GM23338 (cell line): ENCODE data around the gene TRAF3IP1. TPM values are rescaled to one million over a fixed set of nuclear protein-coding genes. Genes with fewer than 3 reads are reported as not detected.

Experiments
- ATAC-seq: fragments of 200-7000 bp; cut with Tn5 transposase; 3 replicates; pipeline ENCODE4 v1.9.1; 2020
- DNase-seq: peaks from one replicate; pipeline ENCODE4 v3.0.0-alpha.2; 2015; ENCODE audit warnings: low spot score
- H2AFZ ChIP-seq: fragments of 200-600 bp; sonication (generic); 2 replicates; pipeline ENCODE4 v1.8.0; 2016; ENCODE audit warnings: antibody characterized with exemption, mild to moderate bottlenecking, moderate library complexity
- H3F3A ChIP-seq: fragments of 200-600 bp; sonication (generic); replicated peaks from 2 replicates; pipeline ENCODE4 v1.8.0; 2017; ENCODE audit warnings: antibody characterized with exemption, mixed run types, low read depth
- H3K27ac ChIP-seq: fragments of 200-600 bp; sonication (generic); 2 replicates; pipeline ENCODE4 v1.6.1; 2016; ENCODE audit warnings: low read depth
- H3K27me3 ChIP-seq: fragments of 200-600 bp; sonication (generic); 2 replicates; pipeline ENCODE4 v1.8.0; 2016; ENCODE audit warnings: mild to moderate bottlenecking, mixed run types, moderate library complexity; ENCODE audit not compliant: insufficient read depth
- H3K36me3 ChIP-seq: fragments of 200-600 bp; sonication (generic); 2 replicates; pipeline ENCODE4 v1.8.0; 2016; ENCODE audit warnings: mild to moderate bottlenecking; ENCODE audit not compliant: insufficient read depth
- H3K4me1 ChIP-seq: fragments of 200-600 bp; sonication (generic); 2 replicates; pipeline ENCODE4 v1.8.0; 2016; ENCODE audit warnings: mild to moderate bottlenecking, moderate library complexity; ENCODE audit not compliant: insufficient read depth
- H3K4me2 ChIP-seq: fragments of 200-600 bp; sonication (generic); 2 replicates; pipeline ENCODE4 v1.7.1; 2017; ENCODE audit warnings: mixed run types
- H3K4me3 ChIP-seq: fragments of 200-600 bp; sonication (generic); 2 replicates; pipeline ENCODE4 v1.6.1; 2016; ENCODE audit warnings: mixed run types
- H3K79me2 ChIP-seq: fragments of 200-600 bp; sonication (generic); replicated peaks from 2 replicates; pipeline ENCODE4 v1.8.0; 2017; ENCODE audit warnings: mild to moderate bottlenecking; ENCODE audit not compliant: insufficient read depth
- H3K9me2 ChIP-seq: fragments of 200-600 bp; sonication (generic); 2 replicates; pipeline ENCODE4 v1.8.0; 2017; ENCODE audit not compliant: insufficient read depth
- H4K20me1 ChIP-seq: fragments of 200-600 bp; sonication (generic); replicated peaks from 2 replicates; pipeline ENCODE4 v1.8.0; 2017; ENCODE audit warnings: mild to moderate bottlenecking; ENCODE audit not compliant: insufficient read depth
- H3K27ac Mint-ChIP-seq: 2 replicates; pipeline ENCODE4 v1.8.0; 2020; ENCODE audit warnings: inconsistent platforms, mild to moderate bottlenecking, moderate library complexity, mixed read lengths
- H3K27me3 Mint-ChIP-seq: 3 replicates; pipeline ENCODE4 v1.8.0; 2022; ENCODE audit warnings: low read depth, mild to moderate bottlenecking, moderate library complexity, mixed read lengths, inconsistent platforms; ENCODE audit not compliant: insufficient read depth, poor library complexity
- H3K36me3 Mint-ChIP-seq: 3 replicates; pipeline ENCODE4 v1.8.0; 2021; ENCODE audit warnings: low read depth, mild to moderate bottlenecking, inconsistent platforms, moderate library complexity, mixed read lengths
- H3K4me1 Mint-ChIP-seq: 3 replicates; pipeline ENCODE4 v1.8.0; 2020; ENCODE audit warnings: mild to moderate bottlenecking, inconsistent platforms, mixed read lengths
- H3K4me3 Mint-ChIP-seq: 3 replicates; pipeline ENCODE4 v1.8.0; 2021; ENCODE audit warnings: moderate library complexity, mild to moderate bottlenecking, inconsistent platforms, mixed read lengths
- H3K9me3 Mint-ChIP-seq: 3 replicates; pipeline ENCODE4 v1.8.0; 2020; ENCODE audit warnings: moderate library complexity, mild to moderate bottlenecking, inconsistent platforms, mixed read lengths
- CREB1 ChIP-seq: fragments of 250-450 bp; sonication (Bioruptor Pico); IDR thresholded peaks from 2 replicates; pipeline ENCODE4 v1.5.0; 2020; ENCODE audit warnings: low read depth, mild to moderate bottlenecking, moderate library complexity
- CTCF ChIP-seq, 2 experiments: fragments of 200-600 bp in 1 of 2; sonication (generic) in 1 of 2; conservative IDR thresholded peaks; 2 replicates each; pipeline versions ENCODE4 v1.5.1 to v1.6.1; 2016 to 2017; ENCODE audit warnings: antibody characterized with exemption in 2 of 2, low read depth in 2 of 2, mild to moderate bottlenecking in 2 of 2, moderate library complexity in 1 of 2
- EZH2 ChIP-seq: fragments of 200-600 bp; sonication (generic); IDR thresholded peaks from one replicate; pipeline ENCODE4 v1.8.0; 2017; ENCODE audit warnings: antibody characterized with exemption, mild to moderate bottlenecking, low read depth; ENCODE audit not compliant: unreplicated experiment
- EZH2phosphoT487 ChIP-seq: fragments of 200-600 bp; sonication (generic); IDR thresholded peaks from one replicate; pipeline ENCODE4 v1.8.1; 2018; ENCODE audit warnings: antibody characterized with exemption; ENCODE audit not compliant: unreplicated experiment
- JUNB ChIP-seq: IDR thresholded peaks from one replicate; pipeline ENCODE4 v1.6.1; 2016; ENCODE audit warnings: antibody characterized with exemption; ENCODE audit not compliant: unreplicated experiment
- NANOG ChIP-seq: IDR thresholded peaks from 2 replicates; pipeline ENCODE4 v1.6.1; 2016; ENCODE audit warnings: antibody characterized with exemption, borderline replicate concordance
- POLR2AphosphoS5 ChIP-seq: IDR thresholded peaks from 2 replicates; pipeline ENCODE4 v1.6.1; 2016; ENCODE audit warnings: antibody characterized with exemption, low read depth
- REST ChIP-seq: IDR thresholded peaks from one replicate; pipeline ENCODE4 v1.6.1; 2018; ENCODE audit warnings: antibody characterized with exemption; ENCODE audit not compliant: unreplicated experiment
- STAT1 ChIP-seq: IDR thresholded peaks from one replicate; pipeline ENCODE4 v1.6.1; 2016; ENCODE audit warnings: antibody characterized with exemption; ENCODE audit not compliant: unreplicated experiment
- ZNF114 ChIP-seq: fragments of 250-450 bp; sonication (Bioruptor Pico); IDR thresholded peaks from 2 replicates; pipeline ENCODE4 v1.5.0; 2020; ENCODE audit warnings: mild to moderate bottlenecking, moderate library complexity
- ZNF331 ChIP-seq: fragments of 250-450 bp; sonication (Bioruptor Pico); IDR thresholded peaks from 2 replicates; pipeline ENCODE4 v1.5.0; 2020; ENCODE audit warnings: low read depth, mild to moderate bottlenecking, moderate library complexity
- ZNF462 ChIP-seq: fragments of 250-450 bp; sonication (Bioruptor Pico); IDR thresholded peaks from 2 replicates; pipeline ENCODE4 v1.5.0; 2020; ENCODE audit warnings: mild to moderate bottlenecking, moderate library complexity
- polyA plus RNA-seq: library from polyadenylated mRNA; unstranded; fragments of >200 nt; fragmentation: Nextera tagmentation; extraction: Ambion mirVana; gene quantifications from 2 replicates; pipeline ENCODE4 v1.2.1, GENCODE V29; 2016
- total RNA-seq: library from RNA; depleted of rRNA; stranded (reverse); fragments of >200 nt; shearing (Covaris generic); gene quantifications from 2 replicates; pipeline ENCODE4 v1.2.3, GENCODE V29; 2014
- TF ChIP-seq, protein P1 (sequence below): IDR thresholded peaks from 2 replicates; pipeline ENCODE4 v1.6.1; 2016; ENCODE audit warnings: antibody characterized with exemption

TRAF3IP1 gene
- total and polyA plus RNA-seq, 2 experiments from 2014 or later: 12.5 to 20.7 TPM

DNA sequence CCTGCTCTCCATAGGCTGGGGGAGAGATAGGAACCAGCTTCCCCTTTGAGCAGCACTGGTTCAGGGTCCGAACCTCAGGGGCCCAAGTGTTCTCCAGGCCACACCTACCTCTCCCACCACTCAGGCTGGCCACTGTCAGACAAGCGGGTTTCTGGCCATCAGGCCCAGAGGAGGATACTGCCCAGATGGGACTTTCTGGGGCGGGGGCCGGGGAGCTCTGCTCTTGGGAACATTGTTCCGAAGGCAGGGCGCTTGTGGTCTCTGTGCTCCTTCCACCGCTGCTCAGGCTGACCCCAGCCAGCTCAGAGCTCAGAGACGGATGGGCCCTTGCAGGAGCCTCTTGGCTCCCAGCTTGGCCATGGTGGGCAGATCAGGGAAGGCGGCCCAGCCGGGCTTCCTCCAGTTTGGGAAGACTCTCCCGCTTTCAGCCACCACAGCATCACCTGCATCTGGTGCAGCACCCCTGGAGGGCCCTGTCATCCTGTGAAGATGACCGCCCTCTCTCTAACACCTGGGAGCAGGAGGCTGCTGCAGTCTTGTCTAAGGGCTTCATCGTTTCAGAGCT lies 5.2 kb upstream of the TRAF3IP1 start:
- Histone ChIP-seq H3K4me1 (peaks cover 9% of the 10 kb centered on the region; the same call in 1 of the 2 replicates), H3K79me2 (no peaks in the 10 kb centered on the region), H3K4me2 (no peak overlapping the region), H3K4me3 (no peak overlapping the region), H4K20me1 (no peaks in the 10 kb centered on the region), H3K9me2 (no peaks in the 10 kb centered on the region), H3K27ac (no peak overlapping the region), H3K27me3 (peaks cover 7% of the 10 kb centered on the region), H2AFZ (no peak overlapping the region), H3F3A (no peaks in the 10 kb centered on the region), H3K36me3 (no peaks in the 10 kb centered on the region)
- TF ChIP-seq JUNB (no peak), CTCF (conservative IDR thresholded peaks at IDR 0.05; ENCODE audit: low read depth in 2 of 2) (no peak), ZNF462 (CRISPR knock-in tag) (no peak), CREB1 (CRISPR knock-in tag) (no peak), POLR2AphosphoS5 (no peak), NANOG (no peak), ZNF331 (CRISPR knock-in tag) (no peak), ZNF114 (CRISPR knock-in tag) (no peak), REST (no peak), STAT1 (no peak), EZH2 (no peak), EZH2phosphoT487 (no peak)
- TF ChIP-seq, protein P1, sequence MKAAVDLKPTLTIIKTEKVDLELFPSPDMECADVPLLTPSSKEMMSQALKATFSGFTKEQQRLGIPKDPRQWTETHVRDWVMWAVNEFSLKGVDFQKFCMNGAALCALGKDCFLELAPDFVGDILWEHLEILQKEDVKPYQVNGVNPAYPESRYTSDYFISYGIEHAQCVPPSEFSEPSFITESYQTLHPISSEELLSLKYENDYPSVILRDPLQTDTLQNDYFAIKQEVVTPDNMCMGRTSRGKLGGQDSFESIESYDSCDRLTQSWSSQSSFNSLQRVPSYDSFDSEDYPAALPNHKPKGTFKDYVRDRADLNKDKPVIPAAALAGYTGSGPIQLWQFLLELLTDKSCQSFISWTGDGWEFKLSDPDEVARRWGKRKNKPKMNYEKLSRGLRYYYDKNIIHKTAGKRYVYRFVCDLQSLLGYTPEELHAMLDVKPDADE: no peak
- H3K27ac Mint-ChIP-seq: no peak overlapping the region
- H3K4me1 Mint-ChIP-seq: no peaks in the 10 kb centered on the region; the same call in 2 of the 3 replicates
- ATAC-seq (no peak), DNase-seq (no peak)
- peaks cover 3% of the 10 kb centered on the region; the same call in 1 of the 3 replicates for H3K9me3 Mint-ChIP-seq
- no peak overlapping the region for H3K4me3 Mint-ChIP-seq
- H3K36me3 Mint-ChIP-seq: no peaks in the 10 kb centered on the region
- peaks cover 12% of the 10 kb centered on the region for H3K27me3 Mint-ChIP-seq
